PC-3 (cell line): ENCODE data around the gene UBE2S. TPM values are rescaled to one million over a fixed set of nuclear protein-coding genes. Genes with fewer than 3 reads are reported as not detected.

Source experiments
- ATAC-seq: fragments of 200-7000 bp; cut with Tn5 transposase; 2 replicates; pipeline ENCODE4 v1.9.1; 2020; ENCODE audit warnings: mild to moderate bottlenecking, moderate library complexity
- BruUV-seq: library from RNA; stranded (reverse); fragments of 400-500 nt; replicated peaks from 2 replicates; lab custom pipeline; 2021; lab: Mats Ljungman, UMichigan
- CTCF ChIA-PET: fragments of 300-600 bp; sonication (Branson Sonifier 250); formaldehyde crosslinking; loops from one replicate; lab custom pipeline; 2022; ENCODE audit warnings: antibody characterized with exemption; lab: Charles Lee
- POLR2A ChIA-PET: fragments of 300-600 bp; sonication (Branson Sonifier 250); formaldehyde crosslinking; loops from one replicate; lab custom pipeline; 2022; ENCODE audit warnings: antibody characterized with exemption; ENCODE audit not compliant: unreplicated experiment; lab: Charles Lee
- DNase-seq: peaks from one replicate; pipeline ENCODE4 v3.0.0-alpha.2; 2015
- H2AFZ ChIP-seq: fragments of 300-600 bp; sonication (generic); 2 replicates; pipeline ENCODE4 v1.6.0; 2016; ENCODE audit warnings: antibody characterized with exemption, low read length
- H3F3A ChIP-seq: fragments of 300-600 bp; sonication (generic); one replicate; pipeline ENCODE4 v1.6.0; 2017; ENCODE audit warnings: antibody characterized with exemption, low read length, control low read depth, mild to moderate bottlenecking; ENCODE audit not compliant: unreplicated experiment
- H3K27ac ChIP-seq: fragments of 300-600 bp; sonication (generic); 2 replicates; pipeline ENCODE4 v1.5.1; 2016; ENCODE audit warnings: mild to moderate bottlenecking, low read length
- H3K27me3 ChIP-seq: fragments of 300-600 bp; sonication (generic); 2 replicates; pipeline ENCODE4 v1.6.1; 2016; ENCODE audit warnings: low read length, mixed read lengths
- H3K36me3 ChIP-seq: fragments of 300-600 bp; sonication (generic); 2 replicates; pipeline ENCODE4 v1.6.1; 2016; ENCODE audit warnings: low read depth, mixed run types, low read length, mixed read lengths
- H3K4me1 ChIP-seq: fragments of 300-600 bp; sonication (generic); 2 replicates; pipeline ENCODE4 v1.5.1; 2016; ENCODE audit warnings: low read length; ENCODE audit not compliant: insufficient read depth
- H3K4me2 ChIP-seq: fragments of 300-600 bp; sonication (generic); 2 replicates; pipeline ENCODE4 v1.6.0; 2016; ENCODE audit warnings: low read length
- H3K4me3 ChIP-seq: fragments of 300-600 bp; sonication (generic); 2 replicates; pipeline ENCODE4 v1.5.1; 2016; ENCODE audit warnings: mild to moderate bottlenecking, low read length, mixed read lengths
- H3K79me2 ChIP-seq: fragments of 300-600 bp; sonication (generic); 2 replicates; pipeline ENCODE4 v1.6.1; 2017; ENCODE audit warnings: low read length, mixed read lengths
- H3K9ac ChIP-seq: fragments of 300-600 bp; sonication (generic); 2 replicates; pipeline ENCODE4 v1.6.0; 2016; ENCODE audit warnings: mild to moderate bottlenecking, low read length
- H3K9me2 ChIP-seq: fragments of 300-600 bp; sonication (generic); replicated peaks from 2 replicates; pipeline ENCODE4 v1.6.1; 2016; ENCODE audit warnings: mixed run types, low read length, mixed read lengths
- H3K9me3 ChIP-seq: fragments of 300-600 bp; sonication (generic); 2 replicates; pipeline ENCODE4 v1.6.1; 2016; ENCODE audit warnings: low read length, mixed read lengths
- H4K20me1 ChIP-seq: fragments of 300-600 bp; sonication (generic); 2 replicates; pipeline ENCODE4 v1.6.1; 2016; ENCODE audit warnings: low read length, mixed read lengths
- EZH2 ChIP-seq: fragments of 300-600 bp; sonication (generic); IDR thresholded peaks from one replicate; pipeline ENCODE4 v1.6.1; 2017; ENCODE audit warnings: antibody characterized with exemption, mild to moderate bottlenecking, low read length; ENCODE audit not compliant: unreplicated experiment
- EZH2phosphoT487 ChIP-seq: fragments of 300-600 bp; sonication (generic); IDR thresholded peaks from 2 replicates; pipeline ENCODE4 v1.6.1; 2018; ENCODE audit warnings: mild to moderate bottlenecking, antibody characterized with exemption, low read length, borderline replicate concordance
- intact Hi-C: fragments of 100-400 bp; cut with micrococcal nuclease; formaldehyde crosslinking; loops from 2 replicates; pipeline ENCODE4 v1.9.0; 2023
- total RNA-seq: library from RNA; depleted of rRNA; stranded (reverse); fragments of >200 nt; gene quantifications from 2 replicates; pipeline ENCODE4 v1.2.3, GENCODE V29; 2014
- TF ChIP-seq, protein P1 (sequence below): fragments of 300-600 bp; sonication (generic); conservative IDR thresholded peaks from 2 replicates; pipeline ENCODE4 v1.5.1; 2017; ENCODE audit warnings: antibody characterized with exemption, low read depth, mild to moderate bottlenecking, low read length

The UBE2S gene
- total RNA-seq, 1 experiment from 2014 or later: 2,245 TPM

- no peak within 1 kb of the TSS for H3K9ac ChIP-seq
- H3K27ac ChIP-seq: no peak within 1 kb of the TSS
- no peak for DNase-seq
- no peaks in the 10 kb centered on the region for H3K4me1 ChIP-seq
- H3K4me2 ChIP-seq: no peak within 1 kb of the TSS
- H2AFZ ChIP-seq: no peak within 1 kb of the TSS
- no peak within 1 kb of the TSS for H3K4me3 ChIP-seq
- H4K20me1 ChIP-seq: no peaks in the 10 kb centered on the region
- no peaks in the 10 kb centered on the region for H3K27me3 ChIP-seq
- no TSS peak for BruUV-seq
- ATAC-seq: no peak
- TF ChIP-seq EZH2 (no peak), EZH2phosphoT487 (no peak)
- TF ChIP-seq, protein P1, sequence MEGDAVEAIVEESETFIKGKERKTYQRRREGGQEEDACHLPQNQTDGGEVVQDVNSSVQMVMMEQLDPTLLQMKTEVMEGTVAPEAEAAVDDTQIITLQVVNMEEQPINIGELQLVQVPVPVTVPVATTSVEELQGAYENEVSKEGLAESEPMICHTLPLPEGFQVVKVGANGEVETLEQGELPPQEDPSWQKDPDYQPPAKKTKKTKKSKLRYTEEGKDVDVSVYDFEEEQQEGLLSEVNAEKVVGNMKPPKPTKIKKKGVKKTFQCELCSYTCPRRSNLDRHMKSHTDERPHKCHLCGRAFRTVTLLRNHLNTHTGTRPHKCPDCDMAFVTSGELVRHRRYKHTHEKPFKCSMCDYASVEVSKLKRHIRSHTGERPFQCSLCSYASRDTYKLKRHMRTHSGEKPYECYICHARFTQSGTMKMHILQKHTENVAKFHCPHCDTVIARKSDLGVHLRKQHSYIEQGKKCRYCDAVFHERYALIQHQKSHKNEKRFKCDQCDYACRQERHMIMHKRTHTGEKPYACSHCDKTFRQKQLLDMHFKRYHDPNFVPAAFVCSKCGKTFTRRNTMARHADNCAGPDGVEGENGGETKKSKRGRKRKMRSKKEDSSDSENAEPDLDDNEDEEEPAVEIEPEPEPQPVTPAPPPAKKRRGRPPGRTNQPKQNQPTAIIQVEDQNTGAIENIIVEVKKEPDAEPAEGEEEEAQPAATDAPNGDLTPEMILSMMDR: no peak
- H3F3A ChIP-seq: no peaks in the 10 kb centered on the region
- CTCF ChIA-PET: no interaction called here
- H3K79me2 ChIP-seq: no peaks in the 10 kb centered on the region
- H3K36me3 ChIP-seq: no peaks in the 10 kb centered on the region
- H3K9me2 ChIP-seq: no peaks in the 10 kb centered on the region
- intact Hi-C loops: no loop called here
- H3K9me3 ChIP-seq: no peaks in the 10 kb centered on the region
- POLR2A ChIA-PET: no interaction called here
Observed at GRCh38 chr19:55362990-55363716, 44.4 kb downstream of the UBE2S start, which contains the start of gene GARIN5B. Gene GARIN5B, minus strand, starts transcription at chr19:55363260. Its CDS starts 194 bp downstream, at chr19:55363066.

DNA sequence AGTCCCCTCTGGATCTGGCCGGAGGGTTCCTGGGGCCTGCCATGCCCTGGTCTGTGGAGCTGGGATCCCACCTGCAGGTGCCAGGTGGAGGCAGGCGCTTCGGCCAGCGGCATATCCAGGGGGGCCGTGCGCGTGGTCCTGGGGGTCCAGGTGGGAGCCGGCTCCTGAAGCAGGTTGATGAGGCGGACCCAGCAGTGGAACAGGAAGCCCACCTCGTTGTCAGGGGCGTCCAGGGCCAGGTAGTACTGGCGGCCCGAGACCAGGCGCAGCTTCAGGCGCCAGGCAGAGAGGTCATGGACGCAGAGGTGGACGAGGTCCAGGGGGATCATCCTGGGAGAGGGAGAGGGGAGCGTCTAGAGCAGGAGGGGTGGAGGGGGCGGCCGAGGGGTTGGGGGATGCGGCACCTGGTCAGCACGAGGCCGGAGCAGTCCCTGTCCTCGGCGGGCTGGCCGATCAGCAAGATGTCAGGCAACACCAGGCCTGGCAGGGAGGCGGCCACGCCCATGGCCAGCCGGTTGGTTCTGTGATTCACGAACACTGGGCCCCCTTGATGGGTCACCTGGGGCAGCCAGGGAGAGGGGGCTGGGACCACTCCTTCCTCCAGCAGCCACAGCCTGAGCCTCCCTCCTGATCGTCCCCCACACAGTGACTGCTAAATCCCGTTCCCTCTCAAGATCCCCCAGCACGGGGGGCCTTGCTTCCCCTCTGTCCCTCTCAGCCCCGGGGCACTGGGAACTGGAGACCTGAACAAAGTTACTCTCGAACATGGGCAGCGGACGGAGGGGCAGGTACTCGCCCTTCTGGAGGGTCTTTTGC is 45.2 kb downstream of the UBE2S start:
- intact Hi-C loops: no loop called here
- no peak overlapping the region for H3K27ac ChIP-seq
- no peaks in the 10 kb centered on the region for H3K4me1 ChIP-seq
- H3K4me3 ChIP-seq: no peak overlapping the region
- BruUV-seq: no TSS peak
- H4K20me1 ChIP-seq: no peaks in the 10 kb centered on the region
- no peak overlapping the region for H3K9ac ChIP-seq
- H3K79me2 ChIP-seq: no peaks in the 10 kb centered on the region
- TF ChIP-seq EZH2: no peak
- TF ChIP-seq, protein P1: no peak
- H3K27me3 ChIP-seq: no peaks in the 10 kb centered on the region
- no peak for DNase-seq
- POLR2A ChIA-PET: no interaction called here
- no peaks in the 10 kb centered on the region for H3K9me3 ChIP-seq
- no peaks in the 10 kb centered on the region for H3K36me3 ChIP-seq
- no peak overlapping the region for H3K4me2 ChIP-seq
- no peak; the same call in 1 of the 2 replicates for ATAC-seq
- H3K9me2 ChIP-seq: no peaks in the 10 kb centered on the region
- no peak overlapping the region for H2AFZ ChIP-seq
- CTCF ChIA-PET: no interaction called here
- no peaks in the 10 kb centered on the region for H3F3A ChIP-seq
